RWPE2 (cell line): ENCODE data around the gene LSM14A.
"Not testable (repeated sequence)": the region's sequence is repeated elsewhere in the genome, so short reads cannot be mapped to it uniquely, and the experiment has no call there.

Source experiments
- ATAC-seq: fragments of 200-7000 bp; cut with Tn5 transposase; 3 replicates; pipeline ENCODE4 v1.9.1; 2021; ENCODE audit warnings: low read depth
- DNase-seq: peaks from one replicate; pipeline ENCODE4 v3.0.0-alpha.2; 2020; ENCODE audit warnings: low spot score
- H3K27ac ChIP-seq: fragments of 450-650 bp; 2 replicates; pipeline ENCODE4 v1.5.1; 2017; ENCODE audit warnings: mild to moderate bottlenecking; ENCODE audit not compliant: poor library complexity, severe bottlenecking
- H3K27me3 ChIP-seq: fragments of 250-450 bp; sonication (Bioruptor Pico); 2 replicates; pipeline ENCODE4 v1.5.1; 2021; ENCODE audit warnings: mild to moderate bottlenecking, moderate library complexity; ENCODE audit not compliant: insufficient read depth, poor library complexity, severe bottlenecking
- H3K36me3 ChIP-seq: fragments of 250-450 bp; sonication (Bioruptor Pico); 2 replicates; pipeline ENCODE4 v1.5.1; 2020; ENCODE audit warnings: low read depth, mild to moderate bottlenecking, moderate library complexity
- H3K4me1 ChIP-seq: fragments of 250-450 bp; sonication (Bioruptor Pico); 2 replicates; pipeline ENCODE4 v1.5.1; 2021; ENCODE audit warnings: mild to moderate bottlenecking, moderate library complexity; ENCODE audit not compliant: insufficient read depth, poor library complexity, severe bottlenecking
- H3K4me3 ChIP-seq: fragments of 250-450 bp; sonication (Bioruptor Pico); 2 replicates; pipeline ENCODE4 v1.5.1; 2021; ENCODE audit warnings: mild to moderate bottlenecking, moderate library complexity; ENCODE audit not compliant: severe bottlenecking
- H3K9me3 ChIP-seq: fragments of 250-450 bp; sonication (Bioruptor Pico); 2 replicates; pipeline ENCODE4 v1.5.1; 2021; ENCODE audit warnings: mild to moderate bottlenecking, moderate library complexity; ENCODE audit not compliant: severe bottlenecking
- CTCF ChIP-seq: fragments of 450-650 bp; IDR thresholded peaks from one replicate; pipeline ENCODE4 v1.5.1; 2017; ENCODE audit warnings: mild to moderate bottlenecking, moderate library complexity; ENCODE audit not compliant: poor library complexity, severe bottlenecking

Gene LSM14A

GRCh38 chr19:34243876-34244578, 71.7 kb downstream of the LSM14A start:
- no peaks in the 10 kb centered on the region for H3K36me3 ChIP-seq
- H3K4me1 ChIP-seq = no peaks in the 10 kb centered on the region
- no peak for DNase-seq
- no peak for TF ChIP-seq CTCF
- no peak overlapping the region for H3K4me3 ChIP-seq
- H3K27ac ChIP-seq = no peak overlapping the region
- no peak for ATAC-seq
- H3K9me3 ChIP-seq = no peaks in the 10 kb centered on the region
- no peaks in the 10 kb centered on the region for H3K27me3 ChIP-seq

DNA sequence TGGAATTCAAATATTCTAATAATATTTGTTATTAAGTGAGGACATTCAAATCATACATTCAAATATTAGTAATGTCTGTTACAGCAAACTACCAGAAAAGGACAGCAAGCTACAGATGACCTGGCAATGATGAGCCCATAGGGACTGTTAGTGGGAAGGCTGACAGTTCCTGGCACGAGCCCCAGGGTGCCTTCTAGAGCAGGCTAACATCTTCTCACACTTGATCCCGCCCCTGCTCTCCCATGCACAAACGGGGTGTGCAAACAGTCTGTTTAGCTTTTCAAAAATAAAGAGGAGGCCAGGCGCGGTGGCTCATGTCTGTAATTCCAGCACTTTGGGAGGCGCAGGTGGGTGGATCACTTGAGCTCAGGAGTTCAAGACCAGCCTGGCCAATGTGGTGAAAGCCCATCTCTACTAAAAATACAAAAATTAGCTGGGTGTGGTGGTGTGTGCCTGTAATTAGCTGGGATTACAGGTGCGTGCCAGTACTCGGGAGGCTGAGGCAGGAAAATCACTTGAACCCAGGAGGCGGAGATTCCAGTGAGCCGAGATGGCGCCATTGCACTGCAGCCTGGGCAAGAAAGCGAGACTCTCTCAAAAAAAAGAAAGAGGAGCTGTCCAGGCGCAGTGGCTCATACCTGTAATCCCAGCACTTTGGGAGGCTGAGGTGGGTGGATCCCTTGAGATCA, 72.5 kb downstream of the LSM14A start:
- H3K27me3 ChIP-seq = no peaks in the 10 kb centered on the region
- no peak for TF ChIP-seq CTCF
- H3K4me3 ChIP-seq = no peak overlapping the region
- ATAC-seq = no peak
- H3K4me1 ChIP-seq = no peaks in the 10 kb centered on the region
- H3K9me3 ChIP-seq = no peaks in the 10 kb centered on the region
- no peak for DNase-seq
- H3K27ac ChIP-seq = no peak overlapping the region
- H3K36me3 ChIP-seq = no peaks in the 10 kb centered on the region

DNA sequence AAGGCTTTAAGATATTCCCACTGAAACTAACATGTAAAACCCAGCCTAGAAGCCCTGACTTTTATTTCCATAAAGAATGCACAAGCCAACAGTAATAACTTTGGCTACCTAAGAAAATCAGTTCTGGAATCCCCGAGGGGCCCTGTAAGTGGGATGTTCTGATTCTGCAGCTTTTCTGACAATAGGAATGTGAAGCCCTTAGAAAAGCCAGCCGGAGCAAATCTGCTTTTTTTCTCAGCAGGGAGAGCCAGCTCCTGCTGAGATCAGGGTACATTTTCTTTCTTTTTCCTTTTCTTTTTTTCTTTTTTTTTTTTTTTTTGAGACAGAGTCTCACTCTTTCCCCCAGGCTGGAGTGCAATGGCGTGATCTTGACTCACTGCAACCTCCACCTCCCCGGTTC, 74.0 kb downstream of the LSM14A start:
- DNase-seq = no peak
- no peak overlapping the region for H3K4me3 ChIP-seq
- H3K9me3 ChIP-seq = no peaks in the 10 kb centered on the region
- H3K4me1 ChIP-seq = no peaks in the 10 kb centered on the region
- TF ChIP-seq CTCF = no peak
- no peaks in the 10 kb centered on the region for H3K36me3 ChIP-seq
- no peaks in the 10 kb centered on the region for H3K27me3 ChIP-seq
- no peak overlapping the region for H3K27ac ChIP-seq
- no peak for ATAC-seq

GRCh38 chr19:34248941-34249340, 76.6 kb downstream of the LSM14A start:
- no peaks in the 10 kb centered on the region for H3K9me3 ChIP-seq
- H3K27ac ChIP-seq = no peak overlapping the region
- DNase-seq (no peak), ATAC-seq (no peak)
- H3K4me3 ChIP-seq = no peak overlapping the region
- no peaks in the 10 kb centered on the region for H3K36me3 ChIP-seq
- TF ChIP-seq CTCF = no peak
- H3K4me1 ChIP-seq = no peaks in the 10 kb centered on the region
- no peaks in the 10 kb centered on the region for H3K27me3 ChIP-seq

- H3K9me3 ChIP-seq, H3K4me1 ChIP-seq, H3K27me3 ChIP-seq, ATAC-seq, H3K27ac ChIP-seq, DNase-seq, H3K4me3 ChIP-seq, H3K36me3 ChIP-seq: not testable (repeated sequence)
Measured at GRCh38 chr19:34253167-34253566, 80.9 kb downstream of the LSM14A start.

DNA sequence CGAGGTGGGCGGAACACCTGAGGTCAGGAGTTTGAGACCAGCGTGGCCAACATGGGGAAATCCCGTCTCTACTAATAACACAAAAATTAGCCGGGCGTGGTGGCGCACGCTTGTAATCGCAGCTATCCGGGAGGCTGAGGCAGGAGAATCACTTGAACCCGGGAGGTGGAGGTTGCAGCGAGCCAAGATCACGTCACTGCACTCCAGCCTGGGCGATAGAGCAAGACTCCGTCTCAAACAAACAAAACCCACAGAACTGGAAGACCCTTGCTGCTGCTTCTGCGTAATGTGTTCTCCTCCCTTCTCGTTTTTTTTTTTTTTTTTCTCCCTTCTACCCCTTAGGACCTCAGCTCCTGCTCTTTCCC, 81.4 kb downstream of the LSM14A start:
- H3K27ac ChIP-seq = peak overlapping the region; percentile 65
- not testable (repeated sequence) for H3K27me3 ChIP-seq, H3K9me3 ChIP-seq, DNase-seq, H3K4me1 ChIP-seq, ATAC-seq, H3K36me3 ChIP-seq
- H3K4me3 ChIP-seq = peak overlapping the region; percentile 99
